Stimulated activated CD8-positive, alpha-beta memory T cell treated with anti-CD3 and anti-CD28 coated beads, Interleukin-4, amount 100 ng/mL, for 48 hours (primary cell): ENCODE data around the gene INO80E.

Source experiments
- DNase-seq: peaks from one replicate; pipeline ENCODE4 v3.0.0-alpha.2; 2020

INO80E gene

GRCh38 chr16:29975811-29976511 is 20.1 kb upstream of the INO80E start:
- no peak for DNase-seq

DNA sequence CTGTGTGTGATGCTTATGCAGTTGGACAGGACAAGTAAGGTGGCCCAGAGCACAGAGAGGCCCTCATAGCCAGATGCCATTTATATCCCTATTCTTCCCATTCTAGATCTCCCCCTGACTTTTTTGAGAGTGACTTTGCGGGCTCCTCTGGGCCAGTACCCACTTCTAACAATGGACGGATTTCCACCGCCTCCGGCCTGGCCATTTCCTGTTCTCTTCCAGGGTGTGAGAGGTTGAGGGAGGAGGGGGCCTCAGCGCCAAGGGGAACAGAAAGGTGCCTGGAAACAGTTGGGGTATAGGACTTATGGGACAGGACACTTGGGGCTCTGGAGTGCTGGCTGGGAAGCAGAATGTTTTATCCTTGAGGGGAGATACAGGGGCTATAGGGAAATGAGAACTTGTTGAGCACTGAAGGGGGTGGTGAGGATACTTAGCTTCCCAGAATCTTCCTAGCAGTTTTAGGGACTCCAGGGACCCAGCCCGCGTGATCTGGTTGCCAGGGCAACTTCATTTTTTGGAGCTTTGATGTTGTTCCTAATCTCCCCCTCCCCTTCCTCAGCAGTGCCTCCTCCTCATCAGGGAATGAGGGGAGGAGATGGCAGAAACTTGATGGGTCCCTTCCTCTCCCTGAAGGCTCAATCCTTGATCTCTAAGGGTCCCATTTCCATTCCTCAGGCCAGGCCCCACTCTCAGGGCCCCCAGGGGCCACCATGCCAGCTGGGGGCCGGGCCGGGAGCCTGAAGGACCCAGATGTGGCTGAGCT is 18.8 kb upstream of the INO80E start:
- DNase-seq, result no peak

DNA sequence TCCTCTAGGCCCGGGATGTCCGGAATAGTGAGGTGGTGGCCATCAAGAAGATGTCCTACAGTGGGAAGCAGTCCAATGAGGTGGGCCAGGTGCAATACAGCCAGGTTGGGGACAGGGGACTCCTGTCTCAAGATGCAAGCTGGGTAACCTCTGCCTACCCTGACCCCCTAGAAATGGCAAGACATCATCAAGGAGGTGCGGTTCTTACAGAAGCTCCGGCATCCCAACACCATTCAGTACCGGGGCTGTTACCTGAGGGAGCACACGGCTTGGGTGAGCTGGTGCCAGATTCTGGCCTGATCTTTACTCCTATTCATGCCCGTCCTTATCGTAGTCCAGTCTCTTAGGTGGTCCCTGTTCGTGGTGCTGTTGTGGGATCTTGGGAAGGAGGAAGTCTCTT is 18.0 kb upstream of the INO80E start:
- DNase-seq, result no peak

DNA sequence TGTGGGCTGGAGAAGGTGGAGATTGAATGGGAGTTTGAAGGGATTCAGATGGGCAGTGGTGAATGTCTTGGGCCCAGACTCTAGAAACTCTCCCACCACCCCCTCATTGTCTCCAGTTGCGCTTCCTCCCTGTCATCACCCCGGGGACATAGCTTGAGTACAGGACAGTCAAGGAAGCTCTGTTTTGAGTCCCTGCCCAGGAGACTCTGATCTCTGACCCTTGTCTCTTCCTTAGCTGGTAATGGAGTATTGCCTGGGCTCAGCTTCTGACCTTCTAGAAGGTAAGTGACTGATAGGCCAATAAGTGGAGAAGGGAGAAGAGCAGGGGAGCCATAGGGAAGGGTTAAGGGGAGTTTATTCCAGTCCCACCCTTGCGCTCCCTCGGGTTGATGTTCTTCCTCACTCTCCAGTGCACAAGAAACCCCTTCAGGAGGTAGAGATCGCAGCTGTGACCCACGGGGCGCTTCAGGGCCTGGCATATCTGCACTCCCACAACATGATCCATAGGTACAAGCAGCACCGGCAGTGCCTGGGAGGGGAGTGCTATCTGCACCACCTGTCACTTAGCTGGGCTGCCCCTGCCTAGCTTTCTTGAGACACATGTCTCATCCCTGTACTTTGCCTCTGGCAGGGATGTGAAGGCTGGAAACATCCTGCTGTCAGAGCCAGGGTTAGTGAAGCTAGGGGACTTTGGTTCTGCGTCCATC is 17.3 kb upstream of the INO80E start:
- no peak for DNase-seq

DNA sequence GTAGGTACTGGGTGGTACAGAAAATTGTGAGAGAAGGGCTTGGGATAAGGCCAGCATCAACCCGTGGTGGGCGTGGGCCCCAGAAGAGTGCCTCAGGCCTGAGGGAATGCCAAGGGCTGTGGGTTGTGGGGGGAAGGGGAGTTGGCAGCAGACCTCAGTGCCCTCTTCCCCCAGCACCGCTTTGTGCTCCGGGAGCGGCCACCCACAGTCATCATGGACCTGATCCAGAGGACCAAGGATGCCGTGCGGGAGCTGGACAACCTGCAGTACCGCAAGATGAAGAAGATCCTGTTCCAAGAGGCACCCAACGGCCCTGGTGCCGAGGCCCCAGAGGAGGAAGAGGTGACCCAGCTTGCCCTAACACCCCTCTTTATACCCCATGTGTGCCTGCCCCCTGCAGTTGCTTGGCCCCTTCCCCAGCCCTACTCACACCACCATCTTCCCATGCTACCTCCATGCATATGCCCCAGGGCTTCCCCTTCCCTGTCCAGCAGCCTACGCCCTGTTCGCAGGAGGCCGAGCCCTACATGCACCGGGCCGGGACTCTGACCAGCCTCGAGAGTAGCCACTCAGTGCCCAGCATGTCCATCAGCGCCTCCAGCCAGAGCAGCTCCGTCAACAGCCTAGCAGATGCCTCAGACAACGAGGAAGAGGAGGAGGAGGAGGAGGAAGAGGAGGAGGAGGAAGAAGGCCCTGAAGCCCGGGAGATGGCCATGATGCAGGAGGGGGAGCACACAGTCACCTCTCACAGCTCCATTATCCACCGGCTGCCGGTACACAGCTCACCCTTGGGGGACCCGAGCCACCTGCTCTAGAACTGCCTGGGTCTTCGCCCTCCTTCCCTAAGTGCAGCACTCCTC is 13.3 kb upstream of the INO80E start:
- no peak for DNase-seq

GRCh38 chr16:29983420-29984136 is 12.5 kb upstream of the INO80E start:
- no peak for DNase-seq

DNA sequence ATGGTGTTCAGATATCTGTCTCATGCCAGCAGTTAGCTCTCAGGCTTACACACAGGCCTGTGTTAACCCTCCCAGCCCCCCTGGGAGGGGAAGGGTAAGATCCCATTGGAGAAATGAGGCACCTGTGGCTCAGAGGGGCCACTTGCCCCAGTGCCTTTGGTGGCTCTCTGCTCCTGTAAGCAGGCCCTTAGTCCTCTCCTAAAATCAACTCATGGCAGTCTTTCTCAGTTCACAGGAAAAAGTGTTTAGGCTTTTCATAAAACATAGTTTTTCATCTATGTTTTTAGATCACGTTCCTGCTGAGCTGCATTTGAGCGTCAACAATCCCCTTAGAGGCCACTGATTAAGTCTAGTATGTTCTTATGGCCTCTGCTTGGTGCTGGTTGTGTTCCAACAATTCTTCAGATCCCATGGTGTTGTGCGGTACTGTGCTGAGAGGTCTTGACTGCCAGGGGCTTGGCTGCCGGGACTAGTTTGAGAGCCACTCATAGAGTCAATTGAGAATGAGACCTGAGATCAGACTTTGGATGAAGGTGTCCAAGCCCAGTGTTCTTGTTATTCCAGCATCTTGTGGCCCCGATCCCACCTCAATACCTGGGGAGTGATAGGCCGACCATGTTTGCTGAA is 11.8 kb upstream of the INO80E start:
- DNase-seq, result no peak

GRCh38 chr16:29984764-29985147 is 11.3 kb upstream of the INO80E start:
- no peak for DNase-seq

DNA sequence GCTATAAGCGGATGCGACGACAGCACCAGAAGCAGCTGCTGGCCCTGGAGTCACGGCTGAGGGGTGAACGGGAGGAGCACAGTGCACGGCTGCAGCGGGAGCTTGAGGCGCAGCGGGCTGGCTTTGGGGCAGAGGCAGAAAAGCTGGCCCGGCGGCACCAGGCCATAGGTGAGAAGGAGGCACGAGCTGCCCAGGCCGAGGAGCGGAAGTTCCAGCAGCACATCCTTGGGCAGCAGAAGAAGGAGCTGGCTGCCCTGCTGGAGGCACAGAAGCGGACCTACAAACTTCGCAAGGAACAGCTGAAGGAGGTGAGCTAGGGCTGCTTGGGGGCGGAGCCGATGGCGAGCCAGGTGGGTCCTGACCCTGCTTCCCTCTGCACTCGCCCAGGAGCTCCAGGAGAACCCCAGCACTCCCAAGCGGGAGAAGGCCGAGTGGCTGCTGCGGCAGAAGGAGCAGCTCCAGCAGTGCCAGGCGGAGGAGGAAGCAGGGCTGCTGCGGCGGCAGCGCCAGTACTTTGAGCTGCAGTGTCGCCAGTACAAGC is 10.7 kb upstream of the INO80E start:
- DNase-seq, result no peak

- no peak for DNase-seq
These were observed 9.8 kb upstream of the INO80E start for GRCh38 chr16:29986231-29986630.

DNA sequence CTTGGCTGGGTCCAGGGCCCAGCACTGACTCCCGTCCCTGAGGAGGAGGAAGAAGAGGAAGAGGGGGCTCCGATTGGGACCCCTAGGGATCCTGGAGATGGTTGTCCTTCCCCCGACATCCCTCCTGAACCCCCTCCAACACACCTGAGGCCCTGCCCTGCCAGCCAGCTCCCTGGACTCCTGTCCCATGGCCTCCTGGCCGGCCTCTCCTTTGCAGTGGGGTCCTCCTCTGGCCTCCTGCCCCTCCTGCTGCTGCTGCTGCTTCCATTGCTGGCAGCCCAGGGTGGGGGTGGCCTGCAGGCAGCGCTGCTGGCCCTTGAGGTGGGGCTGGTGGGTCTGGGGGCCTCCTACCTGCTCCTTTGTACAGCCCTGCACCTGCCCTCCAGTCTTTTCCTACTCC is 9.1 kb upstream of the INO80E start:
- no peak for DNase-seq

GRCh38 chr16:29987371-29988085 is 8.5 kb upstream of the INO80E start:
- no peak for DNase-seq

GRCh38 chr16:29988346-29989075 is 7.5 kb upstream of the INO80E start:
- DNase-seq, result no peak

- no peak for DNase-seq
These were observed 6.8 kb upstream of the INO80E start for GRCh38 chr16:29989111-29989858.

GRCh38 chr16:29990034-29990433 is 6.0 kb upstream of the INO80E start:
- no peak for DNase-seq

- no peak for DNase-seq
These were observed 5.0 kb upstream of the INO80E start for GRCh38 chr16:29990883-29991570.

DNA sequence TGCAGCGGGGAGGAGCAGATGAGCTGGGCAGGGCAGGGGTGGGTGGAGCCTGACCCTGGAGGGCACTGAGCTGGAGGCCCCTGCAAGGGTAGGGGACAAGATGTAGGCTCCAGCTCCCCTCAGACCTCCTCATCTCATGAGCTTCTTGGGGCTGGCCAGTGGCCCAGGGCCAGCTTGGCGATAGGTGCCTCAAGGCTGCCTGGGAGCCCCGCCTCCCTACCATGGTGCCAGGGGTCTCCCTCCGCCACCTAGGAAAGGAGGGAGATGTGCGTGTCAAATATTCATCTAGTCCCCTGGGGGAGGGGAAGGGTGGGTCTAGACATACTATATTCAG is 4.5 kb upstream of the INO80E start:
- no peak for DNase-seq

DNA sequence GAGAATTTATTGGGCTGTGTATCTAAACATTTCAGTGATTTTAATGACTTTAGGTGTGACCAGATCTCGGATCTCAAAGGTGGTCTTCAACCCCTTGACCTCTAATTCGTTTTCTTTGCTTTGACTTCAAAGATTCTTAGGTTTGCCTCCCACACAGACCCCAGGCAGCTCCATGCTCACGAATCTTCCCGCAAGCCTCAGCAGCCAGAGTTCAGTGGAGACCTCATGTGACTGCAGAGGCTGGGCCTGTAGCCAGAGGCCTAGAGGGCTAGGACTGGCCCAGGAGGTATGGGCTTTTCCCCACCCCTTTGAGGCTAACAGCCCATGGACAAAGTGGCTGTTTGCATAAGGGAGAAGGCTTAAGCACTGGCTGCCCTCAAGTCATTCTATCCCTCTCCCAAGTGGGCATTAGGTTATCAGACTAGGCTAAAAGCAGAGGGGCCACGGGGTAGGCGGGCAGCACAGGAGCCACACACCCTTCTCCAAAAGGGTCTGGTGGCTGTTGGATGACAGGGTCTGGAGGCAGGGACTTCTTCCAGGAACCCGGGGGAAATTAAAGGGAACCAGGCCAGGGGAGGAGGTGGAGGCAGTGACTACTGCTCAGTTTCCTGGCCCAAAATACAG is 3.6 kb upstream of the INO80E start:
- DNase-seq, result no peak
